ELF-1 (cell line): ENCODE data around the gene ZNF768.

Experiments
- DNase-seq: peaks from one replicate; pipeline ENCODE4 v3.0.0-alpha.2; 2016; ENCODE audit warnings: low read depth, low spot score

The ZNF768 gene

DNA sequence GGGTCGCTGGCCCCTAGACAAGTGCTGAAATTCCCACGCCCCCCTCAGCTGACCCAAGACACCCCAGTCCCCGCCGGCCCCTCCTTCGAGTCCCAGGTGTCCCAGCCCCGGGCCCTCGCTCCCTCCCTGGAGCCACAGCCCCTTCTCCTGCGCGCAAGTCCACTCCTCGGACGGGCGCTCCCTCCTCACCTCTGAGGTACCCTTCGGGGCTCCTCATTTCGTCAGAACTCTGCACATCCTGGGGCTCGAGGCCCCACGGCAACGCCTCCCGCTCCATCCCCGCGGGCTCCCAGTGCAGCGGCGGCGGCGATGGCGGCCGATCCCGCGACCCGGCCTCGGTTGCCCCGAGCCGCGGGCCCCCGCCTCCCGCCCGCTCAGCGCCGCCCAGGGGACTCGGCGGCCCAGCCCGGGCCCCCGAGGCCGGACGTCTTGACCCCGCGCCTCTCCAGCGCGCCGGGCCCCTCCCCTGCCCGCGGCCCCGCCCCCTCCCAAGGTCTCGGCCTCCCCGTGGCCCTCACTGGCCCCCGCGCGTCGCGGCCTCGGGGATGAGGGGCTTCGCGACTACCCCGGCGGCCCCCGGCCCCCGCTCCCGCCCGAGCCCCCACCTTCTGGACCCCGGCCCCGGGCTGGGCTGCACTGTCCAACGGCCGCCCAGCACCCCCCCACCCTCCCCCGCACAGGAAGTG, at the start of gene ZNF768:
Gene ZNF768 (minus strand): TSS at position 430 of the 686 bp plus-strand sequence. CDS start 153 bp downstream, at position 277.
- peak; percentile 60 for DNase-seq

GRCh38 chr16:30574678-30575077, 48.3 kb upstream of the ZNF768 start:
- DNase-seq, result no peak

DNA sequence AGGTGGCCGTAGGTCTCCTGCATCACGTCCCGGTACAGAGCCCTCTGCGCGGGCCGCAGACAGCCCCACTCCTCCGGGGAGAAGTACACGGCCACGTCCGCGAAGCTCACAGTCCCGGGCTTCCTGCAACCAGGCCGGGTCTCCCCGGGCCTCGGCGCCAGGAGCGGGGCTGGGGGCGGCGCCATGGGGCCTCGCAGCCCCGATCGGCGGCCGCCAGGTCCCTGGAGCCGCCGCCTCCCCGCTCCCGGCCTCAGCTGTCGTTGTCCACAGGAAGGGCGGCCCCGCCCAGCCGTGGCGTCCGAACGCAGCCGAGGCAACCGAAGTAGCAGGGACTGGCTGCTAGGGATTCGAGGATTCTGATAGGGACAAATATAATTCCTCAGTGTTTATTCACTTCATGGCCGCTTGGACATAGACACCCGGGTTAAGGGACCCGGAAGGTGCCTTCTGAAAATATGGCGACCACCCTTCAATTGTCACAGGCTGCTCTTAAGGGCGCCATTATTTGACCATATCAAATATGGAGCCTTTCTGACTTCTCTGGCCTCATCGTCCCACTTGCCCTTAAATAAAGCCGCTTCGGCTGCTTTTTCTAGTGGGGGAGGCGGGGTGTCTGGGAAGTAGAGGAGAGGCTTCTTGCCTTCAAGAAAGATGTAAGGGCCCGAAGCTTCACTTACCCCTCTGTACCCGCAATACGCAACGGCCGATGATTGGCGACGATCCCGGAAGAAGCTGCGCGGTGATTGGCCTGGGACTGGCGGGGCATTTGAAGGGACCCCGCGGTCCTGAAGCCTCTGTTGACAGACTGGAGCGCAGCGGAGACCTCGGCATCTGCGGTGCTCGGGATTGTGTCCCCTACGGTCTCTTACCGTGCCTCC, 45.3 kb upstream of the ZNF768 start, which contains the start of gene ZNF688:
Gene ZNF688 (minus strand): TSS at position 270 of the 878 bp plus-strand sequence. CDS start 85 bp downstream, at position 185.
- peak; percentile 98 for DNase-seq

- DNase-seq, result no peak
These were observed 44.5 kb upstream of the ZNF768 start for GRCh38 chr16:30570636-30571444.

GRCh38 chr16:30569746-30570635, 43.6 kb upstream of the ZNF768 start:
- no peak for DNase-seq

- DNase-seq, result no peak
These were observed 42.9 kb upstream of the ZNF768 start for GRCh38 chr16:30569281-30569680.

DNA sequence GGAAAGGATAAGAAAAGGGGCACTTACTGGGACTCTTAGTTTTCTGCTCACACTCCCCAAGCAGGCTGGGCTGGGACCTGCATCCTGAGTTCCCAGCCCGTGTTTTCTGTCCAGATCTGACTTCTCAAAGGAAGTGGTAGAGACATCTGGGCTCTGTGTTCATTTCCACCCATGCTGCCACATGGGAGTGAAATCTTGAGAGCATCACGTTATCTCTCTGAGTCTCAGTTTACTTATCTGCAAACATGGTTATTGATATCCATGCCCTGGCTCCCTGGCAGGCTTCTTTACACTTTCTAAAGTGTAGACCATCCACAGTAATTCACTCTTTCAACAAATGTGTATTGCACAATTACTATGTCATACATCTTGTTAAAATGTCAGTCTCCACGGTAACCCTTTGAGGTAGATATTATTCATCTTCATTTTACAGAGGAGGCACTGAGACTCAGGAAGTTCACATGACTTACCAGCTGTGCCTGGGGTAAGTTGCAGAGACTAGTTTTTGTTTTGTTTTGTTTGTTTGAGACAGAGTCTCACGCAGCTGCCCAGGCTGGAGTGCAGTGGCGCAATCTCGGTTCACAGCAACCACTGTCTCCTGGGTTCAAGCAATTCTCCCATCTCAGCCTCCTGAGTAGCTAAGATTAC, 41.7 kb upstream of the ZNF768 start:
- DNase-seq, result no peak

DNA sequence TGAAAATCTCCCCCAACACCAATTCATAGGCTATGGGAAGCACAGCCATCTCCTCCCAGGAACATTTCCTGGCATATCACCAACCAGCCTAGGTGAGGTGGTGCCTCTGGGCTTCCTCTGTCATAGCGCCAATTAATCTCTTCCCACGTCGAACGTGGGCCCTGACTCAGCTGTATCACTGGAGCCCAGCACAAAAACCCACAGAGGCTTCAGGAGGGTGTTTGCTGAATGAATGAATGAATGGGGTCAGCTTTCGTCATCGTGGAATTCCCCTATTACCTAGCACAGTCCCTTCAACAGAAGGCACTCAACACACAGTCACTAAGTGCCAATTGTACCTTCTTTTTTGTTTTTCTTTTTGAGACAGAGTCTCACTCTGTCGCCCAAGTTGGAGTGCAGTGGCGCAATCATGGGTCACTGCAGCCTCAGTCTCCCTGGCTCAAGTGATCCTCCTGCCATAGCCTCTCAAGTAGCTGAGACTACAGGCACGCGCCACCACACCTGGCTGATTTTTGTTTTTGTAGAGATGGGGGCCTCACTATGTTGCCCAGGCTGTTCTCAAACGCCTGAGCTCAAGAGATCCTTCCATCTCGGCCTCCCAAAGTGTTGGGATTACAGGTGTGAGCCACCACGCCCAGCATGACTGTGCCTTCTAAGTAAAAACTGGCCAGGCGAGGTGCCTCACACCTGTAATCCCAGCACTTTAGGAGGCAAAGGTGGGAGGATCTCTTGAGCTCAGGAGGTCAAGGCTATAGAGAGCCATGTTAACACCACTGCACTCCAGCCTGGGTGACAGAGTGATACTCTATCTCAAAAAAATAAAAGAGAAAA, 41.0 kb upstream of the ZNF768 start:
- DNase-seq, result no peak

DNA sequence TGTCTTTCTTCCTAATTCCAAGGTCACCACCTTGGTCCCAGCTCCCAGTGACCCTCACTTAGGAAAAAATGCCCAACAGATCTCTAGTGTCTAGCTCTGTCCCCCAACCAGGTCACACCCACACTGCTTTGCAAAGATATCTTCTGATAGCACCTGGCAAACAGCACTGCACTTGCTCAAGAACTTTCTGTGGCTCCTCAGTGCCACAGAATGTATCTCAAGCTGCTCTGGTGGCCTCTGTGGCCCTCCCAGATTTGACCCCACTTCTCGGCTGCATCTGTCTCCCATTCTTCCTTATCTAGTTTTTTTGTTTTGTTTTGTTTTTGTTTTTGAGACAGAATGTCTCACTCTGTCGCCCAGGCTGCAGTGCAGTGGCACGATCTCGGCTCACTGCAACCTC, 40.2 kb upstream of the ZNF768 start:
- DNase-seq, result no peak

DNA sequence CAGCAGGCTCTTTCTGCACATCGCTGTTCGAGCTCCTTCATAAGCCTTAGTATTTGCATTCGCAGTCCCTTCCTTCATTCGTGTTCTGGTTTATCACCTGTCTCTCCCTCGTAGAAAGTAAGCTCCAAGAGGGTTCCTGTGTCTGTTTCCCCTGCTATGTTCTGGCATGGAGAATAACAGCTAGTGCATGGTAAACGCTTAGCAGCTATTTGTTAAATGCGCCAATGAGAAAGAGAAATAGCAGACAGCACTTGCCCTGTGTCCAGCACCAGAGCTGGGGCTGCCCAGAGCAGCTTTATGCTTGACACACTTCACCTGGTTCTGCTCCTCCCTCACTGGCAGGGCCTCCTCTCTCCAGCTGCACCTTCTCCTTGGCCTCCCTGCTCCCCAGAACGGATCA, 39.6 kb upstream of the ZNF768 start:
- DNase-seq, result no peak

- no peak for DNase-seq
These were observed 39.2 kb upstream of the ZNF768 start for GRCh38 chr16:30565526-30565925.

DNA sequence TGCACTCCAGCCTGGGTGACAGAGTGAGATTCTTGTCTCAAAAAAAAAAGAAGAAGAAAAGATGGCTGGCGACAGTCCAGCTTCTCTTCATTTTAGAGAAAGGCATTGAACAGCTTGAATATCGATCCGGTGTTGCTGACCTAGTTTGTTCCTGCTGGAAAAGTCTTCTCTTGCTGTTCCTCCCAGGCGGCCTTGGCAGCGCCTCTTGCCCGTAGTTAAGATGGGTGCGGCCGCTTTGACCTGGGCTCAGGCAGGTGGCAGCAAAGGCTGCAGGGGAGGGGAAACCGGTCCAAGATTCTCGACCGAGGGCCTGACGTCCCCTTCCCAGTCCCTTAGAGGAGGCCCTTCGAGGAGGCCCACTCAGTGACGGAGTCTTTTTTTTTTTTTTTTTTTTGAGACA, 35.7 kb upstream of the ZNF768 start:
- no peak for DNase-seq

DNA sequence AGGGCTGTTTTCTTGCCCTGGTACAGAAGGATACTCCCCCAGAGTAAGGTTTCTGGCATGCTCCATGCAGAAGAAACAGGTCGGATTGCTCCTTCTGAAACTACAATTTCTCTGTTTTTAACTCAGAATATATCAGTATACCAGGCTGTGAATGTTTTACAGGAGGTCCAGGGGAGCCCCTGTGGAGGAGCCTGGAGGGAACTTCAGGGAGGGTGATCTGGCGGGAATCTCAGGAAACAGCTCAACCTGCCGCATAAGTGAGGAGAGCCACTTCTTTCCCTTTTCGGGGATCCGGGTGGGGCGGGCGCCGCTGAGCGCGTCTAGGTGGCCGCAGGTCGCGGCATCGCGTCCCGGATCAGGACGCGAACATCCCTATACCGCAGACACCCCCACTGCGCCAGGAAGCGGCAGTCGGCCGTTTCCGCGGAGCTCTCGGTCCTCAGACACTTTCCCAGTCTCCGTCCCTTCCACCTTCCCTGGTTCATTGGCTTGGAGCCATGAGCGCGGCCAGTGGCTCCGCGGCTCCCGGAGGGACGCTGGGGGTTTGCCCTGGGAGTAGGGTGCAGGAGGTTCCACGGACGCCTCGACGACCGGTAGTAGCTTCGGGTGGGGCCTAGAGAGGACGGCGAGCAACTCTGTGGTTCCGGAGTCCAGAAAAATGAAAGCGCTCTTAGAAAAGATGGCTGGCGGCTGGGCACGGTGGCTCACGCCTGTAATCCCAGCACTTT, 34.9 kb upstream of the ZNF768 start:
- DNase-seq, result no peak

GRCh38 chr16:30559690-30560089, 33.3 kb upstream of the ZNF768 start:
- no peak for DNase-seq

DNA sequence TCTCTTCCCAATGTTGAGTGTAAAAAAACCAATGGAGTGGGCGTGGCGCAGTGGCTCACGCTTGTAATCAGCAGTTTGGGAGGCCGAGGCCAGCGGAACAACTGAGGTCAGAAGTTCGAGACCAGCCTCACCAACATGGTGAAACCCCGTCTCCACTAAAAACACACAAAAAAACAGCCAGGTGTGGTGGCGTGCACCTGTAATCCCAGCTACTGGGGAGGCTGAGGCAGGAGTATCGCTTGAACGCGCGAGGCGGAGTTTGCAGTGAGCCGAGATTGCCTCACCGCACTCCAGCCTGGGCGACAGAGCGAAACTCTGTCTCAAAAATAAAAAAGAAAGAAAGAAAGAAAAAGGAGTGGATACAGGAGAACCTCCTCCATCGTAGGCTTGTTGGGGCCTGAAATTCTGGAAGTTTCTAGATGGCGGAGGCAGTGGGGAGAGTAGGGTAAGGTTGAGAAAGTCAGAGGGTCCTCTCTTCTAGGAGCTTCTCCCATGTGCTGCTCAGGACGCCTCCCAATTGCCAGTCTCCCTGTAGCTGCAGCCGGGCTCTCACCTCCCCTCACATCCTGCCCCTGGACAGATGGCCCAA, 32.5 kb upstream of the ZNF768 start:
- no peak for DNase-seq

- peak; percentile 97 for DNase-seq
These were observed 31.8 kb upstream of the ZNF768 start, which contains the start of gene ZNF764 for GRCh38 chr16:30557957-30558788. Gene ZNF764, minus strand, starts transcription at chr16:30558374. Its CDS starts 192 bp downstream, at chr16:30558182.

DNA sequence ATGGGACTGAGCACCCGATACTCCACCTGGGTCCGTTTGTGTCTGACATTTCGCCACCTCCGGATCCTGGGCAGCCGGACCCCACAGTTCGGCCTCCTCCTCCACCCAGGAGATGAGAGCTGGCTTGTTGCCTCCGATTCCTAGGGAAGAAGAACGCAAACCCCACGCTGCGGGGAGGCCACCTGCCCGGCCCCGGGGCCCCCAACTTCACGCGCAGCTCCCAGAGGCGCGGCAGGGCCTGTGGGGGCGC, 31.3 kb upstream of the ZNF768 start:
- DNase-seq, result no peak

DNA sequence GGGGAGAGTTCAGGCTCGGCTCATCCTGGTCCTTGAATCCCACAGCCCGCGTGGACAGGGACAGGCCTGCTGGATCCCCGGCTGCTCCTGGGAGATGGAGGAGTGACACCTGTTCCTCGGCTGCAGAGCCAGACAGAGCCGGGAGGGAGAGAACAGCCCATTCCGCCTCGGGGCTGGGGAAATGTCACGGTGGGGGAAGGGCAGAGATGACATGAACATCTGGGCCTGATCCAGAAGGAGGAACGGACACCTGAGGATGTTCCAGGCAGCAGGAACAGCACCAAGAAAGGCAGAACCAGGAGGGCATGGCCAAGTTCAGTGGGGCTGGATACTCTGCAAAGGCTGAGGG, 29.7 kb upstream of the ZNF768 start:
- DNase-seq, result no peak
